Erythroblast (primary cell): Measurements from ENCODE around the gene JSRP1.

ENCODE experiments used
- GATA1 ChIP-seq: IDR thresholded peaks from 2 replicates; pipeline ENCODE4 v1.6.1; 2011; ENCODE audit warnings: low read depth, mild to moderate bottlenecking, control low read depth, low read length, moderate library complexity
- POLR2A ChIP-seq: IDR thresholded peaks from 2 replicates; pipeline ENCODE4 v1.6.1; 2011; ENCODE audit warnings: mild to moderate bottlenecking, low read length

DNA sequence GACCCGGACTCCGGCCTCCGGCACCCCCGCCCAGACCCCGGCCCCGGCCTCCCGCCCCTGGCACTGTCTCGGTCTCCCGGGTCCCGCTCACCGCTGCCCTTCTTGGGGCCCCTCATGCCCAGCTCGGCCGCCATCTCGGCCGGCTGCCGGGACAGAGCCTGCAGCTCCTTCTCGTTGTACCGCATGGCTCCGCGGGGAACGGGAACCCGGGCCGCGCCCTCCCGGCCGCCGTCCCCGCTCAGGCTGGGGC is 20.2 kb downstream of the JSRP1 start:
- TF ChIP-seq POLR2A (no peak), GATA1 (no peak)
